Muscle layer of duodenum (tissue), 2 donors: ENCODE results near the gene C16orf86.

Experiments used
- H3K27ac ChIP-seq: one replicate; pipeline ENCODE4 v1.7.0; 2013; ENCODE audit warnings: mild to moderate bottlenecking, low read length
- H3K27me3 ChIP-seq: one replicate; pipeline ENCODE4 v1.7.0; 2013; ENCODE audit warnings: low read depth, mild to moderate bottlenecking, control low read depth, low read length
- H3K36me3 ChIP-seq, 2 donors: one replicate each; pipeline ENCODE4 v1.7.0; 2013; ENCODE audit warnings: low read length in 2 of 2, control low read depth in 1 of 2, mild to moderate bottlenecking in 1 of 2; ENCODE audit not compliant: insufficient read depth in 2 of 2, control insufficient read depth in 1 of 2
- H3K4me1 ChIP-seq, 2 donors: one replicate each; pipeline ENCODE4 v1.7.0; 2013; ENCODE audit warnings: low read length in 2 of 2, mild to moderate bottlenecking in 2 of 2, control low read depth in 1 of 2, moderate library complexity in 1 of 2; ENCODE audit not compliant: insufficient read depth in 2 of 2, control insufficient read depth in 1 of 2
- H3K4me3 ChIP-seq, 2 donors: one replicate each; pipeline ENCODE4 v1.7.0; 2013; ENCODE audit warnings: low read length in 2 of 2, low read depth in 1 of 2, mild to moderate bottlenecking in 1 of 2
- H3K9me3 ChIP-seq, 2 donors: one replicate each; pipeline ENCODE4 v1.7.0; 2013; ENCODE audit warnings: low read length in 2 of 2, control low read depth in 1 of 2, mild to moderate bottlenecking in 1 of 2; ENCODE audit not compliant: control insufficient read depth in 1 of 2
- donor health status: healthy.

C16orf86 gene, protein sequence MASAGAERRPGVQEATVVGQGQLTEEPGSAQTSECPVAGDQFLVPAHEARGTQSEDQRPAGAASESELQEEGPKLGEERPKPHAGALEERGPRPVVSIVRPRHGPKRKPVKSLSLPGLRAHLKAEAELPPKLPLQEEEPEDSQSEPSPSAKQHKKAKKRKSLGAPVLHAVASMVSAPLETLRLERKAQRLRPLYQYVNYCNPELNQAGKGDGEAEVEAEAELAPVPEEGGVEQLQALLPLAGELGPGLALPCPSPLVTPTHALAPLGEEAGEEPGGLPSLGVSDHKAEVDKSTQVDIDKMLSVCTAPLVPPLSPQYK

DNA sequence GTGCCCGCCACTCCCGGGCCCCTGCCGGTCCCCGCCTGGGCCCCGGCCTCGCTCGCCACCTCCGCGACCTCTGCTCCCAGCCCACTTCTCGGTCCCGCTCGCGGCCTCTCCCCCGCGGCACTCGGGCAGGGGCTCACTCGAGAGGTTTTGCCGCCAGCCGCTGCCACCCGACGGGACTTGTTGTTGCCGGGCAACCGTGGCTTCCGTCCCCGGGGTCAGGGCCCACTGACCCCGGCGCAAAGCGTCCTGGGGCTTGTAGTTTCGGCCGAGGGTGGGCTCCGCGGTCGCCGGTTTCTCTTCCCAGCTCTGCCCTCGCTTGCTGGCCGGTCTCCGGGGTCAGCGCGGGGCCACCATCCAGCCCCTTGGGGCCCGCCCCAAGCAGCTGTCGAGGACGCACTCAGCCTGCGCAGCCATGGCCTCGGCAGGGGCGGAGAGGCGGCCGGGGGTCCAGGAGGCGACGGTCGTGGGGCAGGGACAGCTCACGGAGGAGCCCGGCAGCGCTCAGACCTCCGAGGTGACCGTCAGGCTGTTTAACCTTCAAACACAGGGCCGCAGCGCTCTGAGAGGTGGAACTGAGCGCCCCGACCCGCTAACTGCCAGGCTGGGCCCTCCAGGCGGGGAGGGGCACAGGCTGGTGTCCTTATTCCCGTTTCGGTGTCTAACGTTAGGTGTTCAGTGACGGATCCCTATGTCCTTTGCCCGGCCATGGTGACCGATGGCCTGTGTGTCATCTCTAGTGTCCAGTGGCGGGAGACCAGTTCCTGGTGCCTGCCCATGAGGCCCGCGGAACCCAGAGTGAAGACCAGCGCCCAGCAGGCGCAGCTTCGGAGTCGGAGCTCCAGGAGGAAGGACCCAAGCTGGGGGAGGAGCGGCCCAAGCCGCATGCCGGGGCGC lies at the start of gene C16orf86, which contains the start of gene ENKD1:
C16orf86 (plus strand) TSS at position 256 of the 894 bp plus-strand sequence; CDS start at position 413, 157 bp downstream.
ENKD1 (minus strand) TSS at position 192 of the 894 bp plus-strand sequence. CDS start 308 bp downstream, outside the sequence.
- no peaks in the 10 kb centered on the region for H3K27me3 ChIP-seq
- H3K36me3 ChIP-seq, result peaks cover 0 to 20% of the 10 kb centered on the region in 2 donors
- H3K9me3 ChIP-seq, result no peaks in the 10 kb centered on the region
- peaks cover 9 to 23% of the 10 kb centered on the region in 2 donors for H3K4me1 ChIP-seq
- H3K4me3 ChIP-seq, result peak within 1 kb of the TSS; percentile 61 to 86
- peak within 1 kb of the TSS; percentile 56 for H3K27ac ChIP-seq

GRCh38 chr16:67628216-67628615 lies 38.4 kb upstream of the C16orf86 start:
- H3K27ac ChIP-seq, result no peak overlapping the region
- H3K4me1 ChIP-seq, result no peaks in the 10 kb centered on the region
- H3K9me3 ChIP-seq, result no peaks in the 10 kb centered on the region
- H3K36me3 ChIP-seq, result peaks cover 32 to 68% of the 10 kb centered on the region in 2 donors
- no peak overlapping the region for H3K4me3 ChIP-seq
- no peaks in the 10 kb centered on the region for H3K27me3 ChIP-seq

- no peaks in the 10 kb centered on the region for H3K9me3 ChIP-seq
- H3K27me3 ChIP-seq, result no peaks in the 10 kb centered on the region
These were observed 34.0 kb upstream of the C16orf86 start for GRCh38 chr16:67632415-67633172.

DNA sequence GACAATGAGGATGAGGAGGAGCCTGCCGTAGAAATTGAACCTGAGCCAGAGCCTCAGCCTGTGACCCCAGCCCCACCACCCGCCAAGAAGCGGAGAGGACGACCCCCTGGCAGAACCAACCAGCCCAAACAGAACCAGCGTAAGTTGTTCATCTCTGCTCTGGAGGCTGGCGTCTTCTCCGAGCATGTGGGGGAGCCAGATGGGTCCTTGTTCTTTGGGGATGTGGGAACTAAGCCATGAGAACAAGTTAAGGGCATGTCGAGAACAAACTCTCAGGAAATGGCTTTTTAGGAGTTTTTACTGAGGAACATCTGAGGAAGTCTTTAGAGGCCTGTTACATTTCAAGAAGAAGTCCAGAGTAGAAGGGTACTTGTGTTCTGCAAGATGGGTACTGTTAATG lies 29.9 kb upstream of the C16orf86 start:
- H3K36me3 ChIP-seq, result peaks cover 31 to 45% of the 10 kb centered on the region in 2 donors
- no peak overlapping the region for H3K27ac ChIP-seq
- H3K4me1 ChIP-seq, result peaks cover 0 to 6% of the 10 kb centered on the region in 2 donors
- H3K4me3 ChIP-seq, result no peak overlapping the region
- no peaks in the 10 kb centered on the region for H3K9me3 ChIP-seq
- H3K27me3 ChIP-seq, result no peaks in the 10 kb centered on the region

More at GRCh38 chr16:67632415-67633172, 34.0 kb upstream of the C16orf86 start:
- H3K27ac ChIP-seq, result no peak overlapping the region
- H3K4me1 ChIP-seq, result no peaks in the 10 kb centered on the region
- no peak overlapping the region for H3K4me3 ChIP-seq
- H3K36me3 ChIP-seq, result peaks cover 40 to 44% of the 10 kb centered on the region in 2 donors

GRCh38 chr16:67637625-67638024 lies 29.0 kb upstream of the C16orf86 start:
- Histone ChIP-seq H3K9me3 (peaks cover 0 to under 1% of the 10 kb centered on the region in 2 donors), H3K27me3 (no peaks in the 10 kb centered on the region), H3K27ac (no peak overlapping the region), H3K4me3 (no peak overlapping the region), H3K36me3 (peaks cover 27 to 38% of the 10 kb centered on the region in 2 donors), H3K4me1 (peaks cover 0 to 15% of the 10 kb centered on the region in 2 donors)

- H3K27ac ChIP-seq, result no peak overlapping the region
These were observed 24.6 kb upstream of the C16orf86 start for GRCh38 chr16:67641779-67642708.

DNA sequence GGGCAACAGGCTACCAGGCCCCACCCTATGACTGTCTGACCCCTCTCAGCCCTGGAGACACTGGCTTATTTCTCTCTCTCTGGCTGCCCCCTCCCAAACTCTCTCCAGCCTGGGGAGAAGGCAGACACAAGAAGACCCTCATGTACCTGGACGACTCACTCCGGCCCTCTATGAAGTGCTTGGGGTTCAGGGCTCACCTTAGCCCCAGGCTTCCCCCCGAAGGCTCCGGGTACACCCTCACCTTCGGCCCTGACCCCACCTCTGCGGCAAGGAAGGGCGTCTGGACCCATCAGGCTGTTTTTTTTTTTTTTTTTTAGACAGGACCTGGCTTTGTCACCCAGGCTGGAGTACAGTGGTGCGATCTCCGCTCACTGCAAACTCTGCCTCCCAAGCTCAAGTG lies 22.6 kb upstream of the C16orf86 start:
- H3K9me3 ChIP-seq, result peaks cover 0 to 3% of the 10 kb centered on the region in 2 donors
- H3K4me1 ChIP-seq, result peaks cover 0 to 32% of the 10 kb centered on the region in 2 donors
- H3K36me3 ChIP-seq, result peaks cover under 1 to 2% of the 10 kb centered on the region in 2 donors
- H3K27me3 ChIP-seq, result peaks cover 20% of the 10 kb centered on the region
- H3K4me3 ChIP-seq, result no peak overlapping the region
- no peak overlapping the region for H3K27ac ChIP-seq

More at GRCh38 chr16:67641779-67642708, 24.6 kb upstream of the C16orf86 start:
- Histone ChIP-seq H3K4me1 (peaks cover 0 to 24% of the 10 kb centered on the region in 2 donors), H3K36me3 (peaks cover 20 to 21% of the 10 kb centered on the region in 2 donors), H3K4me3 (no peak overlapping the region), H3K9me3 (peaks cover 0 to 3% of the 10 kb centered on the region in 2 donors), H3K27me3 (peaks cover 10% of the 10 kb centered on the region)

DNA sequence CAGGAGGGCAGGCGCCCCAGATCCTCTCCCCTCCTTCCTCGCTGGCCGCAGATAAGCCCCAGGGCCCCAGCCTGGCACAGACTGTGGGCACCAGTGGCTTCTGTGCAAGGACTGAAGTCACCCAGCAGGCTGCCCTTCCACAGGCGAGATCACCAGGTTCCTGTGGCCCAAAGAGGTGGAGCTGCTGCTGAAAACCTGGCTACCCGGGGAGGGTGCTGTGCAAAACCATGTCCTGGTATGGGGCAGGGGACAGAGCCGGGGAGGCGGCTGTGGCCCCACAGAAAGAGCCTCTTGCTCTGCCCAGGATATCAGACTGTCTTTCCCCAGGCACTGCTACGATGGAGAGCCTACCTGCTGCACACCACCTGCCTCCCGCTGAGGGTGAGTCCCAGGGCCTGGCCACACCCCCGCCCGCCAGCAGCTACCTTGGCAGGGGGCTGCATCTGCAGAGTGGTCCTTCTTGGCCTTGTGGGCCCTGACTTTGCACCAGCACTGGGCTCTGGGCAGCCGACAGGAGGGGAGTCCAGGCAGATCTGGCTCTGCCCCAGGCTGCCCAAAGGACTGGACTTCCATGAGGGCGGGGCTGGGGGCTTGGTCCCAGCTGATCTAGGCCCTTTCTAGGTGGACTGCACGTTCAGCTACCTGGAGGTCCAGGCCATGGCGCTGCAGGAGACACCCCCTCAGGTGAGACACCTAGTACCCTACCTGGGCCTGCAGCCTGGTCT lies 21.1 kb upstream of the C16orf86 start:
- no peaks in the 10 kb centered on the region for H3K36me3 ChIP-seq
- peak overlapping the region in 1 of 2 donors; percentile 51 for H3K4me3 ChIP-seq
- peaks cover 22% of the 10 kb centered on the region for H3K27me3 ChIP-seq
- H3K27ac ChIP-seq, result no peak overlapping the region
- H3K9me3 ChIP-seq, result peaks cover 0 to 3% of the 10 kb centered on the region in 2 donors
- peaks cover 0 to 32% of the 10 kb centered on the region in 2 donors for H3K4me1 ChIP-seq

DNA sequence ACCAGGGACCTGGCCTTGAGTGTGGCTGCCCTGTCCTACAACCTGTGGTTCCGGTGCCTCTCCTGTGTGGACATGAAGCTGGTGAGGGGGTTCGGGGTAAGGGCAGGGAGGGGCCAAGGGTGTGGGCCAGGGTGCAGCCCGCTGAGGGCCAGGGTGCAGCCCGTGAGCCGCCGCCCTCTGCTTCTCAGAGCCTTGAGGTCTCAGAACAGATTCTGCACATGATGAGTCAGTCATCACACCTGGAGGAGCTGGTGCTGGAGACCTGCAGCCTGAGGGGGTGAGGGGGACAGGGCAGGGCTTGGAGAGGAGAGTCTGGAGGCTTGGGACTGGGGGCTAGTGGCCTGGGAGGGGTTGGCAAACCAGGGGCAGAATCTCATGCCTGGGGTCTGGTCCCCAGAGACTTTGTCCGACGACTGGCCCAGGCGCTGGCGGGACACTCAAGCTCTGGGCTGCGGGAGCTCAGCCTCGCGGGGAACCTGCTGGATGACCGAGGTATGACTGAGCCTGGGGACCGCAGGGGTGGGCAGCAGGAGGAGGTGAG lies 19.4 kb upstream of the C16orf86 start:
- Histone ChIP-seq H3K27ac (no peak overlapping the region), H3K36me3 (no peaks in the 10 kb centered on the region), H3K27me3 (peaks cover 22% of the 10 kb centered on the region), H3K4me1 (peaks cover 0 to 26% of the 10 kb centered on the region in 2 donors), H3K4me3 (no peak overlapping the region), H3K9me3 (peaks cover 0 to 3% of the 10 kb centered on the region in 2 donors)
